Measurements from ENCODE around the gene RAB3GAP2. TPM values are rescaled to one million over a fixed set of nuclear protein-coding genes. Genes with fewer than 3 reads are reported as not detected.

Gene RAB3GAP2
- total and polyA plus RNA-seq, 2 donors from 2014 or later, result 7.6 to 38.1 TPM

- DNase-seq (no peak), FAIRE-seq (no peak)
- Histone ChIP-seq H3K9ac (ENCODE audit: low read length in 3 of 3) (no peak overlapping the region), H3K27me3 (ENCODE audit: control insufficient read depth, insufficient read depth, low read length) (no peaks in the 10 kb centered on the region), H3K36me3 (ENCODE audit: control insufficient read depth in 2 of 3, insufficient read depth in 3 of 3, low read length in 3 of 3) (no peaks in the 10 kb centered on the region), H3K9me3 (ENCODE audit: control insufficient read depth in 2 of 3, insufficient read depth in 1 of 3, low read length in 3 of 3) (no peaks in the 10 kb centered on the region), H3K27ac (ENCODE audit: low read depth in 2 of 2, low read length in 2 of 2) (no peak overlapping the region), H3K4me1 (ENCODE audit: control insufficient read depth in 2 of 3, insufficient read depth in 2 of 3, low read depth in 1 of 3, low read length in 3 of 3) (no peaks in the 10 kb centered on the region), H3K4me3 (ENCODE audit: low read length in 3 of 3) (no peak overlapping the region)
- intact Hi-C loops (cut with DNase I), result no loop called here
- no peak for TF ChIP-seq CTCF (IDR thresholded peaks at IDR 0.05; ENCODE audit: borderline replicate concordance, extremely low read depth, insufficient read depth)
Measured at GRCh38 chr1:220306339-220306738, 34.1 kb upstream of the RAB3GAP2 start.

GRCh38 chr1:220303871-220304270, 31.6 kb upstream of the RAB3GAP2 start:
- Histone ChIP-seq H3K27me3 (ENCODE audit: control insufficient read depth, insufficient read depth, low read length) (no peaks in the 10 kb centered on the region), H3K9ac (ENCODE audit: low read length in 3 of 3) (no peak overlapping the region), H3K4me1 (ENCODE audit: control insufficient read depth in 2 of 3, insufficient read depth in 2 of 3, low read depth in 1 of 3, low read length in 3 of 3) (peaks cover 0 to 3% (median 0%) of the 10 kb centered on the region in 3 donors), H3K9me3 (ENCODE audit: control insufficient read depth in 2 of 3, insufficient read depth in 1 of 3, low read length in 3 of 3) (no peaks in the 10 kb centered on the region), H3K27ac (ENCODE audit: low read depth in 2 of 2, low read length in 2 of 2) (no peak overlapping the region), H3K4me3 (ENCODE audit: low read length in 3 of 3) (no peak overlapping the region), H3K36me3 (ENCODE audit: control insufficient read depth in 2 of 3, insufficient read depth in 3 of 3, low read length in 3 of 3) (no peaks in the 10 kb centered on the region)
- no peak for TF ChIP-seq CTCF (IDR thresholded peaks at IDR 0.05; ENCODE audit: borderline replicate concordance, extremely low read depth, insufficient read depth)
- DNase-seq (no peak), FAIRE-seq (no peak)
- intact Hi-C loops (cut with DNase I), result no loop called here

GRCh38 chr1:220301630-220302029, 29.4 kb upstream of the RAB3GAP2 start:
- intact Hi-C loops (cut with DNase I), result no loop called here
- Histone ChIP-seq H3K36me3 (ENCODE audit: control insufficient read depth in 2 of 3, insufficient read depth in 3 of 3, low read length in 3 of 3) (no peaks in the 10 kb centered on the region), H3K9me3 (ENCODE audit: control insufficient read depth in 2 of 3, insufficient read depth in 1 of 3, low read length in 3 of 3) (no peaks in the 10 kb centered on the region), H3K4me3 (ENCODE audit: low read length in 3 of 3) (no peak overlapping the region), H3K27me3 (ENCODE audit: control insufficient read depth, insufficient read depth, low read length) (no peaks in the 10 kb centered on the region), H3K9ac (ENCODE audit: low read length in 3 of 3) (no peak overlapping the region), H3K4me1 (ENCODE audit: control insufficient read depth in 2 of 3, insufficient read depth in 2 of 3, low read depth in 1 of 3, low read length in 3 of 3) (peaks cover 0 to 3% (median 0%) of the 10 kb centered on the region in 3 donors), H3K27ac (ENCODE audit: low read depth in 2 of 2, low read length in 2 of 2) (no peak overlapping the region)
- FAIRE-seq (no peak), DNase-seq (no peak)
- TF ChIP-seq CTCF (IDR thresholded peaks at IDR 0.05; ENCODE audit: borderline replicate concordance, extremely low read depth, insufficient read depth), result no peak

All from kidney (tissue), 14 donors.